ENCODE results near the gene P4HB. TPM values are rescaled to one million over a fixed set of nuclear protein-coding genes. Genes with fewer than 3 reads are reported as not detected.

P4HB gene
- total and polyA plus RNA-seq, 2 of the 4 experiments (the other 2 are of a cell fraction), result 599 to 932 TPM

DNA sequence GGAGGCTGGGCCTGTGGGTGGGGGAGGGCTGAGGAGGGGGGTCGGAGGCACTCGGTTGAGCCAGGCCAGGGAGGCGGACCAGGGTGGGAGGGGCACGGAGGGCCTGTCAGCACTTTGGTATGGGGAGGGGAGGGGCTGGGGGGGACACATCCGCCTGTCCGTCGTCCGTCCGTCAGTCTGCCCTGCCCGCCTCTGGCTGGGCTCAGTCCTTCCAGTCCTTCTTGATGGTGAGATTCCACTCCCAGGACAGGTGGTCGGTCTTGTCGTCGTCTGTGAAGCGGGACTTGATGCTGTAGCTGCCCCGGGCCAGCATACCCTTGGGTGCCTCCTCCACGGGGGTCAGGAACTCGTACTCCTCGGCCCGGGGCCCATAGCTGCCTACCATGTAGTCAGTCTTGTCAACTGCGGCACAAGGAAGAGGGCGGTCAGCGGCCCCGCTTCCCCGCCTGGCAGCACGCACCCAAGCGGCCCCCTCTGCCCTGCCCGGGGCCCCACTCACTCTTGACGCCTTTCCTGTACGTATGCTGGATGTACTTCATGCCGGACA lies 8.4 kb upstream of the P4HB start:
- Histone ChIP-seq H3K27ac (ENCODE audit: insufficient read depth, low read length) (peak overlapping the region; percentile 90), H2BK20ac (ENCODE audit: low read depth, low read length) (no peak overlapping the region; the same call in 1 of the 2 replicates), H2AK9ac (replicated peaks; ENCODE audit: low read depth, low read length, poor library complexity) (peak overlapping the region; percentile 99), H2BK5ac (ENCODE audit: low read depth, low read length, poor library complexity, severe bottlenecking) (peak overlapping the region; percentile 99), H3K18ac (ENCODE audit: low read depth, low read length) (no peak overlapping the region), H2BK120ac (ENCODE audit: low read depth, low read length) (peak overlapping the region; percentile 14; the same call in 1 of the 2 replicates), H2BK15ac (ENCODE audit: low read depth, low read length) (peak overlapping the region; percentile 8; the same call in 1 of the 3 replicates), H2AFZ (replicated peaks; ENCODE audit: low read length, poor library complexity) (peak overlapping the region; percentile 71), H4K20me1 (ENCODE audit: insufficient read depth, low read length) (peaks cover 55% of the 10 kb centered on the region), H3K36me3 (ENCODE audit: control insufficient read depth, insufficient read depth, low read length) (peaks cover 40% of the 10 kb centered on the region), H3K4me2 (ENCODE audit: low read depth, low read length) (peak overlapping the region; percentile 19), H2AK5ac (ENCODE audit: low read depth, low read length) (peak overlapping the region; percentile 98), H4K8ac (ENCODE audit: low read depth in 2 of 2, low read length in 2 of 2) (peak overlapping the region; percentile 23 to 51; a peak in 2 of 4 replicates), H3K27me3 (ENCODE audit: control insufficient read depth, insufficient read depth, low read length) (no peaks in the 10 kb centered on the region), H3K4me3 (ENCODE audit: insufficient read depth, low read depth, low read length) (no peak overlapping the region), H3K14ac (replicated peaks; ENCODE audit: low read depth, low read length) (peak overlapping the region; percentile 83), H3K9me1 (ENCODE audit: insufficient read depth, low read length) (peaks cover 9% of the 10 kb centered on the region; the same call in 1 of the 2 replicates), H3K56ac (ENCODE audit: extremely low read depth, insufficient read depth, low read length) (no peak overlapping the region), H3K4ac (ENCODE audit: low read depth, low read length) (peak overlapping the region; percentile 89), H3K79me1 (ENCODE audit: low read depth in 1 of 2, low read length in 2 of 2) (peaks cover 7 to 77% of the 10 kb centered on the region in 2 experiments; a peak in 3 of 4 replicates), H3K23ac (ENCODE audit: low read depth, low read length) (peak overlapping the region; percentile 94), H4K91ac (ENCODE audit: insufficient read depth, low read depth, low read length) (peak overlapping the region; percentile 52), H4K5ac (ENCODE audit: low read depth, low read length) (no peak overlapping the region), H3K4me1 (ENCODE audit: control insufficient read depth, insufficient read depth, low read length) (peaks cover 35% of the 10 kb centered on the region), H3K9me3 (ENCODE audit: control insufficient read depth, insufficient read depth, low read length) (no peaks in the 10 kb centered on the region), H3K9ac (ENCODE audit: low read depth, low read length) (peak overlapping the region; percentile 51)
- BruUV-seq (replicated peaks), result TSS peak; percentile 89
- in situ Hi-C loops (cut with MboI; ENCODE audit: low sequenced_read_pairs) (no loop called here), intact Hi-C loops (cut with micrococcal nuclease) (no loop called here), dilution Hi-C loops (cut with HindIII; ENCODE audit: low sequenced_read_pairs, unreplicated experiment) (no loop called here)
- CTCF ChIA-PET, result interaction anchor here (0.7 kb wide), 1 partner anchor 14 kb away, joined by 3 read pairs; no protein-coding TSS in a partner anchor
- POLR2A ChIA-PET (ENCODE audit: unreplicated experiment), result no interaction called here
- peak; percentile 88 for DNase-seq
- 64% methylated on average over 8 of the region's 30 CpGs; no CpG with 5 or more reads in 1 of the 2 experiments for WGBS, 2 experiments (ENCODE audit: extremely low coverage in 2 of 2, insufficient read length in 1 of 2)
- ATAC-seq (ENCODE audit: low read depth), result peak; percentile 38
- TF ChIP-seq MAZ (IDR thresholded peaks at IDR 0.05; ENCODE audit: borderline replicate concordance, low read depth, low read length) (peak; percentile 81), SMC3 (IDR thresholded peaks at IDR 0.05; ENCODE audit: low read depth, low read length) (no peak)
